Activated CD4-positive, CD25-positive, alpha-beta regulatory T cell (primary cell): Measurements from ENCODE around the gene HINT2.

ENCODE experiments used
- DNase-seq, 4 experiments: peaks; one replicate each; lab custom pipeline; 2025; lab: John Stamatoyannopoulos, UW

The HINT2 gene

DNA sequence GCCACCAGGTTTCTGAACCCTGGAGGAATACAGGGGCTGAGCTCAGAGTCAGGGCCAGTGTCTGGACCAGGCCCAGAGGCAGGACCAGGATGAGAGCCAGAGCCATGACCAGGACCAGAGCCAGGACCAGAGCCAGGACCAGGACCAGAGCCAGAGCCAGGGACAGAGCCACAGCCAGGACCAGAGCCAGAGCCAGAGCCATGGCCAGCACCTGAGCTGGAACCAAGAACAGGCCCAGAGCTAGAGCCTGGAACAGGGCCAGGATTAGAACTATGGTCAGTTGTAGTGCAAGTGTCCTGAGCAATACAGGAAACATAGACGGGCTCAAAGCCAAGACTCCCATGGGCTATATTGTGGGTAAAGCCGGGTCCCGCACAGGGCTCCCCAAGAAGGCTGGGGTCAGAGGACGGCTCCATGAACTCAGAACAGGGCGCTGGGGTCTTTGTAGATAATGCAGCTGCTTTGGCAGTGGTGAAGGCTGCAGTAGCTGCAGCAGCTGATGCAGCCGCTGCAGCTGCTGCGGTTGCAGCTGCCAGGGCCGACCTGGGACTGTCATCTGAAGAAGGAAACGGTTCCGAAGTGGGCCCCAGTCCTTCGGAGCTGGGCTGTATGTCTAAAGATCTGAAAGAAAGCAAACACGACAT is 3.3 kb downstream of the HINT2 start:
- no peak for DNase-seq

DNA sequence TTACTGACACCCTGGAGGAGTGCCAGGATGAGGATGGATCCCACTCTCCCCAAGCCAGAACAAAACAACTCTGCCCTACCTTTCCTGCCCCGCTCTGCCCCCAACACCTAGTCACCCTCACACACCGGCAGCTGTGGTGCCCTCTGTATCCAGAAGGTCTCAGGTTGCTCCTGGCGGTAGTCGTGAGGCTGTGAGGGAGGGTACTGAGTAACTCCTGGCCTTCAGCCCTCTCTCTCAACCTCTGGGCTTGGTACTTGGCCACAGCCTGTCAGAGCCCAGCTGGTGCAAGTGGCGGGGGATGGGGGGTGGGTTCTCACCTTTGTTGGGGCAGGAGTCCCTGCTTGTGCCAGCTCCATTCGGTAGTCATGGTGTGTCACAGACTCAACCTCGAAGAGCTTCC is 4.7 kb downstream of the HINT2 start:
- no peak for DNase-seq

DNA sequence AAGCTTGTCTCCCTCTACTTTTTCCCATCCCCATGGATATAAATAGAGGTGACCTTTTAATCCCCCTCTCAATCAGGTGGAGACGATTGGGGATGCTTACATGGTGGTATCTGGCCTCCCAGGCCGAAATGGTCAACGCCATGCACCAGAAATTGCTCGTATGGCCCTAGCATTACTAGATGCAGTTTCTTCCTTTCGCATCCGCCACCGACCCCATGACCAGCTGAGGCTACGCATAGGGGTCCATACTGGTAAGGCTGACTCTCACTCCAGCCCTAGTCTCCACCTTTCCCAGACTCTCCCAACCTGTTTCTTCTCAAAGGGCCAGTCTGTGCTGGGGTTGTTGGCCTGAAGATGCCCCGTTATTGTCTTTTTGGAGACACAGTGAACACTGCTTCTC is 6.4 kb downstream of the HINT2 start:
- no peak for DNase-seq

DNA sequence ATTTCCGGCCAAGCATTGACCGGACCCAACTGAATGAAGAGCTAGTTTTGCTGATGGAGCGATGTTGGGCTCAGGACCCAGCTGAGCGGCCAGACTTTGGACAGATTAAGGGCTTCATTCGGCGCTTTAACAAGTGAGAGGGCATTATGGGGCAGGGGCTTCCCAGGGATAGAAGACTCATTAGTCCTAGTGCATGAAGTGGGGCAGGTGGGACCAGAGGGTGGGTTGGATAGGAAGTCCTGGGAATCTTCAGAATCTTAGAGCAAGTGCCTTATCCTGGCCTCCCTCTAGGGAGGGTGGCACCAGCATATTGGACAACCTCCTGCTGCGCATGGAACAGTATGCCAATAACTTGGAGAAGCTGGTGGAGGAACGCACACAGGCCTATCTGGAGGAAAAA is 8.7 kb downstream of the HINT2 start:
- no peak for DNase-seq

DNA sequence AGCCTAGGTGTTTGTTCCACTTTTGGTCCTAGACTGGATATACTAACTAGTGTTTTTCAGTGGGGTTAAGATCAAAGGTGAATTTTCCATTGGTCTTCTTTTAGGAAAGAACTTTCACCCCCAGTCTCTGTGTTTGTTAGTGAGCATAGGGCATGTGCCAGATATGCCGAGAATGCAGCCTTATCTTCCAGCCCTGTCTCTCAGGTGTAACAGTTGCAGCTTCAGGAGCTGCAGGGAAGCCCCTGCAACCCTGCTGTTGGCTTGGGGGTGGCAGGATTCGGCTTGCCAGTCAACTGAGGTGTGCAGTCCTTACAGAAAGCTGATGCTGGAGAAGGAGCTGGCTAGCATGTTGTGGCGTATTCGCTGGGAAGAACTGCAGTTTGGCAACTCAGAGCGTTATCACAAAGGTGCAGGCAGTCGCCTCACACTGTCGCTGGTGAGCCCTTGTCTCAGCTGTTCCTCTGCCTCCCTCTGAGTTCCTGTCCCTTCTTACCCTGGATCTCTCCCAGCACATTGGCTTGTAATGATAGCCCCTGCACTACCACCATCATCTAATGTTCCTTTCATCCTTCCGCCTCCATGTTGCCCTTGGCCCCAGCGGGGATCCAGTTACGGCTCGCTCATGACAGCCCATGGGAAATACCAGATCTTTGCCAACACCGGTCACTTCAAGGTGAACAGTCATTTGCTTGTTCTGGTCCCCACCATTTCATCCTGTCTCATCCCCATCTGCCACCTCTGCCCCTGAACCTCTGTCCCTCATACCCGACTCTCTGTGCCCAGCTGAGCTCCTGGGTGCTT is 13.3 kb downstream of the HINT2 start:
- no peak for DNase-seq

DNA sequence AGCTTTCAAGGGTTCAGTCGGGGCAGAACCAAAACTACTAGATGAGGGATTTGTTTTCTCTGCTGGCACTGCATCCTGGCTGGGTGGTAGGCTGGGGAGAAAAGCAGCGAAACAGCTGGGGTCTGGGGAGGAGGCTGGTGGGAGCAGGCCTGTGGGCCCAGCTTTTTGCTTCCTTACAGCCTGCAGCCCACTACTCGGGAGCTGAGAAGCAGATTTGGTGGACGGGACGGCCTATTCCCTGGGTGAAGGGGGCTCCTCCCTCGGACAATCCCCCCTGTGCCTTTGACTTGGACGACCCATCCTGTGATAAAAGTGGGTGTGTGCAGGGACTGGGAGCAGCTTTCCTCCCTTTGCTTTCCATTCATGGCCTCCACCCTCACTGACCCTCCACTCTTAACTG is 14.3 kb downstream of the HINT2 start:
- no peak for DNase-seq

DNA sequence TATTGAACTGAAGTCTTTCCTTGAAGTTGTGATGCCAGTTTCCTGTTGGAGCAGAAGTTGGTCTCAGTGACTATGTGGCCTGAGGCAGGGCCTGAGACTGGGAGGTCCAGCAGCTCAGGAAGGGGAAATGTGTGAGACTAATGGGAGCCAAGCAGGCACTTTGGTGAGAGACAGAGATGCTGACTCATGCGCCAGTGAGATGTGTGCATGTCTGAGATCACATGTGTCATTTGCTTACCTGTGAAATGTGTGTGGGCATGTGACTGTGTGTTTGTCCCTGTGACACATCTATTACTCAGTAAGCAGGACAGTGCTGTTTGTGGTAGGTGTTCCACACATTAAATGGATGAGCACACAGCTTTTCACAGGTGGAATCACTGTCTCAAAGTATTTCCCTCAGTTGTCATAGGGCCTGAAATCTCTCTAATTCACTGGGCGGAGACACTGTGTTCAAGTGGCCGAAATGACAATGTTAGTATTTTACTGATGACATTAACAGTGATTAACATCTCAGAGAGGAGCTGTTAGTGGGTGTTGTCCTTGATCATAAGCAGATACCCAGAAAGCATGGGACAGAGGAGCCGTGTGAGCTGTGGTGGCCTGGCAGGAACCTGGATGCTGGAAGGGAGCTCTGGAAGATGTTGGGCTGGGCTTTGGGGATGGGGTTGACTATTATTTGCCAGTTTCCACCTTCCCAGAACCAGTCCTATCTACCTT is 16.0 kb downstream of the HINT2 start:
- no peak for DNase-seq

DNA sequence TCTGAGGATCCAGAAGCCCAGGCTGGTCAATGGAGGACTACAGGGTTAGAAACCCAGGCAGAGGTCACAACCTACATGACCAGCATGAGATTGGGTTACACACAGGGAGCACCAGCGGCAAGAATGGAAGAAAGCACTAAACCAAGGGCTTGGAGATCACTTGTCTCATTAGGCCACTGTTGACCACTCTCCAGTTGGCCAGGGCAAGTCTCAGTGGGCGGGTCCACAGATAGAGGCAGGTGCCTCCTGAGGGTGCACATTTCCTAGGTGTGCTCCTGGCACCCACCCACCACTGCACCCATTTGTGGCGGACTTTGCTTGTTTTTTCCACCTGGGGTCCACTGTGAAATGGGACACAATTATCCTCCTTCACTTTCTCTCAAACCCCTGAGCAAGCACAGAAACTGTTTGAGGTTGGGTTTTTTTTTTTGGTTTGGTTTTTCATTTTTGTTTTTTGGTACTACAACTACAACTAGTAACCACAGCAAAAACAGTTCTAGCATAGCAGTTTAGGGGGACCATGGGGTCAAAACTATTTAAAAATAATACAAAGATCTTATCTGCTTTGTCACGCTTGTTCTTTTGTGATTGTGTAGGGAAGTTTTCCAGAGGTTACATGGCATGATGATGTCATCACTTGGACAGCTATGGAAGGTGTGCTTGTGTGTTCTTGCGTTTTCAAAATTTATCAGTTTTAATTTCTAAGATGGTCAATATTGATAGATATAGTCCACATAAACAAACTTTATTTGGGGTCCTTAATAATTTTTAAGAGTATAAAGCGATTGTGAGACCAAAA is 17.3 kb downstream of the HINT2 start:
- DNase-seq, result no peak

DNA sequence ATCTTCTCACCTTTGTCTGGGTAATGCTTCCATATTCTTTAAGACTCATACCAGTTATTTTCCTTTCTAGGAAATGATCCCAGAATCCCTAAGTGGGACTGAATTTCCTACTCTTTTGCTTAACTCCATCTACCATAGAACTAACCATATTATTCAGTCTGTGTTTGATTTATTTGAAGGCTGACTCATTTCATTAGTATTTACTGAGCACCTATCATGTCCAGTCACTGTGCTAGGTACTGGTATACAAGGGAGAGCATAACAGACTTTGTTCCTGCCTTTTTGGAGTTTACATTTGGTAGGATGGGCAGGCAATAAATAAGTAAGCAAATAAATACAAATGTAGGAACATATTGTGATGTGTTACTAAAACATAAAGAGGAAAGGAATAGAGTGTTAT is 19.1 kb downstream of the HINT2 start:
- DNase-seq, result no peak

DNA sequence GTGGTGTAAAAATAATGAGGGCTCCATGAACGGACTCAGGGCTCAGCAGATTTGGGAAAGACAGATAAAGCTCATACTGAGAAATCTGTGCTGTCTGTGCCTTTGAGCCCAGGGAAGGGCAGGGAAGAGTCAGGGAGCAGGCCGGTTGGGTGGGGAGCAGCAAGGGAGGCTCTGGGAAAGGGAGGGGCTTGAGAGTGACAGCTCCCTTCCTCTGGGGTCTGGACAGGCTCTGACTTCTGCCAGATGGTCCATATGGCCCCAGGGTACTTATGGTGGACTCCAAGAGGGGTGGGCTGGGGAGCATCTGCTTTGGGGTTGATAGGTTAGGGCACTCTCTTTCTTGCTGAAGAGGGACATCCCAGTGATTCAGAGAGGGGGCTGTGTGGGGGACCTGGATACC is 21.4 kb downstream of the HINT2 start:
- no peak for DNase-seq

DNA sequence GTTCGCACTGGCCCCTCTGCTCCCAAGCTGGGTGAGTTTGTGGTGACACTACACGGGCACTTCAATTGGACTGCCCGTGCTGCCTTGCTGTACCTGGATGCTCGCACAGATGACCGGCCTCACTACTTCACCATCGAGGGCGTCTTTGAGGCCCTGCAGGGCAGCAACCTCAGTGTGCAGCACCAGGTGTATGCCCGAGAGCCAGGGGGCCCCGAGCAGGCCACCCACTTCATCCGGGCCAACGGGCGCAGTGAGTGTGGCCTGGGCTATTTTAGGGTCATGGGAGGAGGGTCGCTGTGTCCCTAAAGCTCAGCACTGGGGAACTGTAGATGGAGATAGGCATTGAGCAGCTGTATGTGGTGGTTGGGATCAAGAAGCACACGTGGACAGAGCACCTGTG is 22.0 kb downstream of the HINT2 start:
- DNase-seq, result no peak

DNA sequence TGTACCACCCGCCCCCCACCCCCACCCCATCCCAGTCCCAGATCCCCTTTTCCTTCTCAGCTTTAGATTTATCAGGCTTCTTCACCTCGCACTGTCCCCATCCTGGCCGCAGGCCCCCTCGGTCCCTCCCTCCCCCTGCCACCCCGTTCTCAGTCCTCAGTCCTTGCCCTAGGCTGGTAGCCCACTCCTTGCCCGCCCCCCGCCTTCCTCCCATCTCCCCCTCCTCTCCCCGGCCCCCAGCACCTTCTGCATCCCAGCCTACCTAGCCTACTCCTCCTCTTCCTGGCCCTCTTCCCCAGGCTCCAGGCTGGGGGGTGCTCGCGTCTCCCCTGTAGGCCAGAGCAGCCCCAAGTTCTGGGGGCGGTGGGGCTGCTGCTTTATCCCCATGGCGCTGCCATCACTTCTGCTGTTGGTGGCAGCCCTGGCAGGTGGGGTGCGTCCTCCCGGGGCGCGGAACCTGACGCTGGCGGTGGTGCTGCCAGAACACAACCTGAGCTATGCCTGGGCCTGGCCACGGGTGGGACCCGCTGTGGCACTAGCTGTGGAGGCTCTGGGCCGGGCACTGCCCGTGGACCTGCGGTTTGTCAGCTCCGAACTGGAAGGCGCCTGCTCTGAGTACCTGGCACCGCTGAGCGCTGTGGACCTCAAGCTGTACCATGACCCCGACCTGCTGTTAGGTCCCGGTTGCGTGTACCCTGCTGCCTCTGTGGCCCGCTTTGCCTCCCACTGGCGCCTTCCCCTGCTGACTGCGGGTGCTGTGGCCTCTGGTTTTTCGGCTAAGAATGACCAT is 22.6 kb downstream of the HINT2 start:
- no peak for DNase-seq

DNA sequence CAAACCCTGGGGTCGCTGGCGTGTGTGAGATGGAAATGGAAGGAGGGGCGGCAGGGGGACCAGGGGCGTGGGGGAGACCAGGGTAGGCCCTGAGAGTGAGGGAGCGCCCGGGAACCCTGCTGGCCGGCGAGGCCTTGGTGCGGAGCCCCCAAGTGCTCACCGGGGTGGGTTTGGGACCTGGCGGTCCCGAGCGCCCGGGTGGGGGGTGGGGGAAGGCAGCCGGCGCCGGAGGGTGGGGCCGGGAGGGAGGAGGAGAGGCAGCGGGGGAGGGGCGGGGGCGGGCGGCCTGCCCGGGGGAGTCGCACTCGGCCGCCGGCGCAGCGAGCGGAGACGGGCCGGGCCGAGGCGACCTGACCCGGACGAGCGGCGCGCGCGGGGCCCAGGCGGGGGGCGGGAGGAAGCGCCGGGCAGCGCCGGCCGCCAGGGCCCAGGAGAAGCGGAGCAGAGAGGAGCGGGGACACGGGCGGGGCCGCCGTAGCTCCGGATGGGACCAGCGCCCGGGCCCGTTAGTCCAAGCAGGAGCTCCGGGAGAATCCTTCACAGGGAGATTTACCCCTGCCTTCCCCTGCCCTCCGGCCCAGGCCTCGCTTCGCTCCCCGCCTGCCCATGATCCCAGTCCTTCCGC is 23.4 kb downstream of the HINT2 start, which contains the start of gene NPR2:
NPR2 (plus strand) TSS at position 295 of the 625 bp plus-strand sequence. CDS start 818 bp downstream, outside the sequence.
- peak in 1 of 4 experiments; percentile 7 for DNase-seq

DNA sequence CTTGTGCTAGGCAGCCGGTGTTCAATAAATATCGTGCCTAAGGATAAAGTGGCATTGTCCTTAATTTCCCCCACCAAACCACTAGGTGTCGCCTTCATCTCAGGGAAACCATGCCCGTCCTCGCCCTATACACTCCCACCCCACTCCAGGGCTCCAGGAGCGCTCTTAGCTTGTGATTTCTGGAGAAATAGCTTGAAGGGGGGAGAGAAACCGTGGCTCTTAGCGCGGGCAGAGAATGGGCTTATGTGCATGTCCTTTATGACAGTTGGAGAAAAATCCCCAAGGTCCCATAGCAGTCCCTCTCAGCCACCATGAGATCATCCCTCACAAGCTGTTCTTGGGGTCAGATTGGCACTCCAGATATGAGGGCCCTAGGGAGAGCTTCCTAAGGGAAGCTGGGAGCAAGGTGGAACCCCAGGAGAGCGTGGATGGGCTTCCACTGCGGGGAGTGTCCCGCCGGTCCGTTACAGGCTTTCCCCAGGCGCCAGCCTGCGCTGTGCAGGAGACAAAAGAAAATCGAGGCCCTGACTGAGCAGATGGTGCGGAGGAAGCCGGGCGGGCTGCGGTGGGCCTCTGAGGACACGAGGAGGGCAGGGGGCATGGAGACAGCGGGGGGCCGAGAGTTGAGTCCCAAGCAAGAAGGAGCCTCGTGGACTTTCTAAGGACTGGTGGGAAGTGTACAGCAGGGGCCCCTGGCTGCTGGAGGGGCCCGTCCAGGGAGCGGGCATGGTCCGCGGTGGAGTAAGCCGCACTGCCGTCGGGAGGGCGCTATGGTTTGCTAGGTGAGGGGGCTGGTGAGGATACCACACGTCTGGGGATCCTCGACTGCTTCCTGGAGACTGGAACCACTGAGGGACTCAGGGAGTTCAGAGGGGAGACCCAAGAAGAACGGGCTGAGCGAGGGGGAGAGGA is 24.2 kb downstream of the HINT2 start:
- peak; percentile 12 to 19 (median 14) for DNase-seq

DNA sequence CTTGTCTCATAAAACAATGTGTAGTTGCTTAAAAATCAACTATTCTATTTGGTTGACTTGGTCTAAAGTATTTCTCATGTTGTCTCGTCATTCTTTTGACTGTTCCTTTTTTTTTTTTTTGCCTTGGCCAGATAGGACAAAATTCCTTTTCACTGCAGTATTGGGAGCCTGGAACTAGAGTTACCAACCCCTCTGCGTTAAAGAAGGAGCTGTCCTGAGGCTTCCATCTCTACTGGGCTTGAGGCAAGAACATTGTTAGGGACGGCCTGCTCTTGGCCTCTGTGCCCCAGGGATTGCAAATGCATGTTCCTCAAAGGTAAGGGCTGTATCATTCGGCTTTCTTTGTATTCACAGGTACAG is 24.8 kb downstream of the HINT2 start:
- no peak for DNase-seq

DNA sequence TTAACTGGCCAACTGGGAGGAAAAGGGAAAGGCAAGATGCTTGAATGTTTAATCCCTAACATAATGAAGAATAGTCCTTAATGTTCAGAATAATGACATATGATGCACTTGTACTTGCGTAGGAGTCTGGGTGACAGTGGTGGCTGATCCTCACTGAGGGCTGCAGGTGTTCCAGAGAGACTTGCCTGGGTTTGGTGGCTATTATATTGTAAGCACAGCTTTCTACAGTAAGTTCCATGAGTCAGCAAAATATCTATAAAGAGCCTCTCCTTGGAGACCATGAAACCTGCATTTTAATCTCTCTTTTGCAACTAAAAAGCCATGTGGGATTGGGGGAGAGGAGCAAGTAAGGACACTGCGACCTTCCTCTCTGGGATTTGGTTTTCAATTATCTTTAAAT is 25.3 kb downstream of the HINT2 start:
- DNase-seq, result no peak

DNA sequence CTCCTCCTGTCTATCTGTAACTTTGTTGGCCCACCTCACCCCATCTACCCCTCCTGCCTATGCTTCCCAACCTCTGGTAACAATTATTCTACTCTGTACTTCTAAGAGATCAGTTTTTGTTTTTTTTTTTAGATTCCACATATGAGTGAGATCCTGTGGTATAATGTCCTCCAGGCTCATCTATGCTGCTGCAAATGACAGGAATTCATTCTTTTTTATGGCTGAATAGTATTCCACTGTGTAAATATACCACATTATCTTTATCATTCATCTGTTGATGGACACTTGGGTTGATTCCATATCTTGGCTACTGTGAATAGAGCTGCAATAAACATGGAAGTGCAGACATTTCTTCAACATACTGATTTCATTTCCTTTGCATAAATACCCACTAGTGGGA is 31.4 kb downstream of the HINT2 start:
- no peak for DNase-seq

DNA sequence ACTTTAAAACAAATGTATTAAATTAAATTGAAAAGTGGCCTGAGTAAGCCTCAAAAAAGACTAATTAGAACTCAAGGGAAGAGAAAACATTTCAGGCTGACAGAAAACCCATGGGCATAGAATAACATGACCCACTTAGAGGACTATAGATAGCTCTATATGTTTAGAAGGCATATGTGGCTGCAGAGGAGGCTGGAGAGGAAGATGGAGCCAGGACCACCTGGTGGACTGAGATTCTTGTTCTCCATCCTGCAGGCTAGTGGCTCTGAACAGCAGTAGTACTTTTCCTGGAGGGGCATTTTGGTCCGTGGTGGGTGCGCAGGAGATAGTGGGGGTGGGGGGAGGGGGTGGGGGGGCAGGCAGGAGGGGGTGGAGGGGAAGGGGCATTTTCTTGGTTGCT is 33.8 kb downstream of the HINT2 start:
- no peak for DNase-seq

DNA sequence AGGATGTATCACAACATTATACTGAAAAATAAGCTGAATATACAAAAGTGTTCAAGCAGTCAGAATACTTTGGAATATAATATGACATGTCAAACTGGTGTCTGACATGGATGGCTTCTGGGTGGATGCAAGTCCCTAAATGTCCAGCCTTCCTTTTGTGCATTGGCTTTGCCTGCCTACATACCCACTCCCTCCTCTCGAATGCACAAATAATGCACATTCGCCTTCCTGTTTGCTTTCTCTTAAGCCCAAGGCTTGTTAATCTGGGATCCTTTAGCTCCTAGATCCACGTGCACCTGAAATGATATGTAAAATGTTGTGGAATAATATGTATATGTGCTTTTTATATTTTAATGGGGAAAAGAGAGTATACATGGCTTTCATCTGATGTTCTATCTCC is 36.3 kb downstream of the HINT2 start:
- no peak for DNase-seq

DNA sequence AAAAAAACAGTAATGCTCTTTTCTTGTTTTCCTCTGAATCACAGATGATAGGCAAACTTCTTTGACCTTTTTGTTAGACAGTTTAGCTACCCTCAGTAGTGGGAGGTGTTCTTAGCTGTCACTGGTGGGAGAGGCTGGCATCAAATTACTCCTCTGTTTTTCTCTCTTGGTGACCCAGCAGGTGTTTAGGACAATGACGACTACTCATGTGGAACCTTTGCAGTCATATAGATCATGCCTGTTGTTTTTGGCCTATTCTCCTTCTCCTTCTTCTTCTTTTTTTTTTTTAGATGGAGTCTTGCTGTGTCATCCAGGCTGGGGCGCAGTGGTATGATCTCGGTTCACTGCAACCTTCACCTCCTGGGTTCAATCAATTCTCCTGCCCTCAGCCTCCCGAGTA is 38.8 kb downstream of the HINT2 start:
- DNase-seq, result no peak
